Endothelial cell of umbilical vein (primary cell): ENCODE results near the gene MED28. TPM values are rescaled to one million over a fixed set of nuclear protein-coding genes. Genes with fewer than 3 reads are reported as not detected.

ENCODE experiments used
- BruUV-seq: library from RNA; stranded (reverse); fragments of 400-500 nt; replicated peaks from 2 replicates; lab custom pipeline; 2021; lab: Mats Ljungman, UMichigan
- CTCF ChIA-PET: fragments of 300-600, 350-600 bp; sonication (Branson Sonifier 250); formaldehyde crosslinking; loops from one replicate; lab custom pipeline; 2021; ENCODE audit warnings: antibody characterized with exemption, inconsistent platforms; lab: Charles Lee
- POLR2A ChIA-PET: fragments of 300-600, 350-600 bp; sonication (Branson Sonifier 250); formaldehyde crosslinking; loops from one replicate; lab custom pipeline; 2021; ENCODE audit warnings: antibody characterized with exemption, inconsistent platforms; lab: Charles Lee
- DNase-seq: peaks from one replicate; pipeline ENCODE4 v3.0.0-alpha.2; 2011; ENCODE audit warnings: low read depth, low spot score
- FAIRE-seq: peaks from 2 replicates; lab custom pipeline; 2011; peaks lifted over from hg19 to GRCh38; lab: Jason Lieb, UNC
- H2AFZ ChIP-seq: 2 replicates; pipeline ENCODE4 v1.6.0; 2012; ENCODE audit warnings: low read depth, low read length, control low read depth, inconsistent platforms
- H3K27ac ChIP-seq: 2 replicates; pipeline ENCODE4 v1.5.1; 2011; ENCODE audit warnings: low read depth, mild to moderate bottlenecking, control low read depth, low read length, moderate library complexity; ENCODE audit not compliant: insufficient read depth
- H3K27me3 ChIP-seq, 2 experiments: 2 replicates each; pipeline versions ENCODE4 v1.6.0 to v1.6.1; 2011; ENCODE audit warnings: low read length in 2 of 2, mixed read lengths in 1 of 2; ENCODE audit not compliant: control insufficient read depth in 2 of 2, insufficient read depth in 2 of 2
- H3K36me3 ChIP-seq, 2 experiments: 2 replicates in 1 of 2; 3 replicates in 1 of 2; pipeline ENCODE4 v1.5.1; 2011; ENCODE audit warnings: low read length in 2 of 2, mild to moderate bottlenecking in 1 of 2, moderate library complexity in 1 of 2; ENCODE audit not compliant: control insufficient read depth in 2 of 2, insufficient read depth in 2 of 2; ENCODE audit errors: extremely low read depth in 1 of 2
- H3K4me1 ChIP-seq: 3 replicates; pipeline ENCODE4 v1.5.1; 2011; ENCODE audit warnings: mild to moderate bottlenecking, low read length; ENCODE audit not compliant: control insufficient read depth, insufficient read depth; ENCODE audit errors: extremely low read depth
- H3K4me2 ChIP-seq: 2 replicates; pipeline ENCODE4 v1.6.1; 2011; ENCODE audit warnings: low read length, control low read depth, mixed read lengths; ENCODE audit not compliant: insufficient read depth
- H3K4me3 ChIP-seq, 3 experiments: fragments of 200-600 bp in 1 of 3; sonication (generic), shearing (Covaris generic) in 1 of 3; replicated peaks in 1 of 3; 2 replicates each; pipeline ENCODE4 v1.5.1; 2011 to 2016; ENCODE audit warnings: control low read depth in 3 of 3, low read length in 3 of 3, mild to moderate bottlenecking in 2 of 3, inconsistent platforms in 1 of 3, low read depth in 1 of 3, moderate library complexity in 1 of 3; ENCODE audit not compliant: insufficient read depth in 1 of 3
- H3K79me2 ChIP-seq: 2 replicates; pipeline ENCODE4 v1.6.0; 2012; ENCODE audit warnings: low read length, inconsistent platforms; ENCODE audit not compliant: control insufficient read depth, insufficient read depth
- H3K9ac ChIP-seq: replicated peaks from 2 replicates; pipeline ENCODE3; 2011; ENCODE audit warnings: low read length, control low read depth; ENCODE audit not compliant: insufficient read depth; ENCODE audit errors: extremely low read depth
- H3K9me1 ChIP-seq: replicated peaks from 3 replicates; pipeline ENCODE4 v1.6.0; 2011; ENCODE audit warnings: mild to moderate bottlenecking, low read length; ENCODE audit not compliant: control insufficient read depth, insufficient read depth; ENCODE audit errors: extremely low read depth
- H3K9me3 ChIP-seq: replicated peaks from 2 replicates; pipeline ENCODE4 v1.5.1; 2012; ENCODE audit warnings: low read length, inconsistent platforms; ENCODE audit not compliant: control insufficient read depth, insufficient read depth
- H4K20me1 ChIP-seq: replicated peaks from 2 replicates; pipeline ENCODE3; 2011; ENCODE audit warnings: mild to moderate bottlenecking, low read length; ENCODE audit not compliant: control insufficient read depth, insufficient read depth; ENCODE audit errors: extremely low read depth
- CTCF ChIP-seq, 2 donors: IDR thresholded peaks; 1 replicate in 1 of 2; 2 replicates in 1 of 2; pipeline ENCODE4 v1.5.1; 2011; ENCODE audit warnings: low read length in 2 of 2, mild to moderate bottlenecking in 2 of 2, moderate library complexity in 2 of 2, control low read depth in 1 of 2, inconsistent platforms in 1 of 2, low read depth in 1 of 2; ENCODE audit not compliant: insufficient read depth in 1 of 2; ENCODE audit errors: extremely low read depth in 1 of 2
- EZH2 ChIP-seq: IDR thresholded peaks from 2 replicates; pipeline ENCODE4 v1.6.1; 2012; ENCODE audit warnings: borderline replicate concordance, low read depth, mild to moderate bottlenecking, moderate library complexity, low read length, inconsistent platforms; ENCODE audit not compliant: severe bottlenecking
- FOS ChIP-seq: IDR thresholded peaks from 2 replicates; pipeline ENCODE4 v1.6.1; 2011; ENCODE audit warnings: mild to moderate bottlenecking, low read length, moderate library complexity, borderline replicate concordance; ENCODE audit not compliant: insufficient read depth
- GATA2 ChIP-seq: IDR thresholded peaks from 2 replicates; pipeline ENCODE4 v1.7.0; 2011; ENCODE audit warnings: low read depth, mild to moderate bottlenecking, moderate library complexity, mixed read lengths, low read length; ENCODE audit not compliant: insufficient read length, insufficient read depth
- JUN ChIP-seq: IDR thresholded peaks from 2 replicates; pipeline ENCODE4 v1.6.1; 2011; ENCODE audit warnings: borderline replicate concordance, low read depth; ENCODE audit not compliant: insufficient read length, insufficient read depth
- MAX ChIP-seq: IDR thresholded peaks from 2 replicates; pipeline ENCODE4 v1.6.1; 2011; ENCODE audit not compliant: insufficient read depth, insufficient read length
- MYC ChIP-seq: IDR thresholded peaks from one replicate; pipeline ENCODE4 v1.6.1; 2011; ENCODE audit warnings: mild to moderate bottlenecking, low read depth, low read length
- POLR2A ChIP-seq: IDR thresholded peaks from 2 replicates; pipeline ENCODE4 v1.6.1; 2012; ENCODE audit warnings: low read depth, mild to moderate bottlenecking, control low read depth, low read length
- POLR2AphosphoS5 ChIP-seq: IDR thresholded peaks from 2 replicates; pipeline ENCODE4 v1.6.1; 2012; ENCODE audit warnings: low read depth, mild to moderate bottlenecking, control low read depth, low read length, moderate library complexity; ENCODE audit not compliant: insufficient read depth
- dilution Hi-C: fragments of 300-500 bp; cut with MboI; formaldehyde crosslinking; loops from one replicate; pipeline ENCODE4 v1.15.0; 2019; ENCODE audit warnings: low sequenced_read_pairs; ENCODE audit not compliant: extremely low pct_ligation_motif_present
- intact Hi-C: fragments of 100-400 bp; cut with micrococcal nuclease; formaldehyde crosslinking; loops from one replicate; pipeline ENCODE4 v1.10.0; 2022
- polyA plus RNA-seq, 4 experiments: library from polyadenylated mRNA; depleted of rRNA in 3 of 4; stranded (reverse) in 3 of 4; unstranded in 1 of 4; fragments of >200 nt; gene quantifications; 2 replicates each; pipeline versions ENCODE4 v1.2.1 to v1.2.3, GENCODE V29; 2011 to 2012; ENCODE audit warnings: missing spikeins in 1 of 4
- total RNA-seq: library from RNA; stranded (reverse); gene quantifications from 2 replicates; pipeline ENCODE4 v1.2.3, GENCODE V29; 2021

The MED28 gene
- total and polyA plus RNA-seq, 2 donors (not counting 3 experiments of a cell fraction or from before 2014, with no cell fraction given) = 10.0 to 49.1 TPM

GRCh38 chr4:17565846-17566245, 48.6 kb upstream of the MED28 start:
- Histone ChIP-seq H3K79me2 (no peaks in the 10 kb centered on the region), H3K27ac (no peak overlapping the region), H3K9me1 (no peaks in the 10 kb centered on the region), H3K27me3 (peaks cover 0 to 4% of the 10 kb centered on the region in 2 experiments), H4K20me1 (no peaks in the 10 kb centered on the region), H3K4me2 (no peak overlapping the region), H3K36me3 (no peaks in the 10 kb centered on the region), H3K9me3 (no peaks in the 10 kb centered on the region), H3K4me1 (no peaks in the 10 kb centered on the region), H2AFZ (no peak overlapping the region), H3K9ac (no peak overlapping the region), H3K4me3 (no peak overlapping the region)
- no peak for FAIRE-seq
- TF ChIP-seq CTCF (IDR thresholded peaks at IDR 0.05; ENCODE audit: extremely low read depth in 1 of 2, insufficient read depth in 1 of 2, low read depth in 1 of 2, low read length in 2 of 2) (no peak), EZH2 (no peak), JUN (no peak), MAX (no peak), FOS (no peak), GATA2 (no peak), MYC (no peak), POLR2A (no peak), POLR2AphosphoS5 (no peak)
- dilution Hi-C loops = no loop called here
- no peak for DNase-seq
- POLR2A ChIA-PET = no interaction called here
- intact Hi-C loops = no loop called here
- BruUV-seq = no TSS peak
- CTCF ChIA-PET = no interaction called here
